BLaER1 treated with 17β-estradiol and CSF1 and Interleukin-3, amounts not matched to agents 10 nM and 100 nM (cell line): ENCODE results near the gene LRP8.

Source experiments
- H3K27ac ChIP-seq, 11 experiments: shearing (Covaris generic); formaldehyde crosslinking; 2 replicates each; pipeline ENCODE4 v1.8.1; 2022
- H3K27me3 ChIP-seq, 11 experiments: shearing (Covaris generic); formaldehyde crosslinking; 2 replicates each; pipeline ENCODE4 v1.8.1; 2022
- H3K36me3 ChIP-seq, 11 experiments: shearing (Covaris generic); formaldehyde crosslinking; 2 replicates each; pipeline ENCODE4 v1.8.1; 2022
- H3K4me1 ChIP-seq, 10 experiments: shearing (Covaris generic); formaldehyde crosslinking; 2 replicates each; pipeline ENCODE4 v1.8.1; 2022
- H3K4me2 ChIP-seq, 11 experiments: shearing (Covaris generic); formaldehyde crosslinking; 2 replicates each; pipeline ENCODE4 v1.8.1; 2022
- H3K4me3 ChIP-seq, 10 experiments: shearing (Covaris generic); formaldehyde crosslinking; 2 replicates each; pipeline ENCODE4 v1.8.1; 2022
- H3K9ac ChIP-seq, 11 experiments: shearing (Covaris generic); formaldehyde crosslinking; 2 replicates each; pipeline ENCODE4 v1.8.1; 2022
- H3K9me3 ChIP-seq, 11 experiments: shearing (Covaris generic); formaldehyde crosslinking; replicated peaks in 1 of 11; 2 replicates each; pipeline ENCODE4 v1.8.1; 2022
- H4K20me1 ChIP-seq, 11 experiments: shearing (Covaris generic); formaldehyde crosslinking; 2 replicates each; pipeline ENCODE4 v1.8.1; 2022
- Cebpa-rat ChIP-seq, 11 experiments: shearing (Covaris generic); IDR thresholded peaks; 2 replicates each; pipeline ENCODE4 v1.8.1; 2022

Gene LRP8

DNA sequence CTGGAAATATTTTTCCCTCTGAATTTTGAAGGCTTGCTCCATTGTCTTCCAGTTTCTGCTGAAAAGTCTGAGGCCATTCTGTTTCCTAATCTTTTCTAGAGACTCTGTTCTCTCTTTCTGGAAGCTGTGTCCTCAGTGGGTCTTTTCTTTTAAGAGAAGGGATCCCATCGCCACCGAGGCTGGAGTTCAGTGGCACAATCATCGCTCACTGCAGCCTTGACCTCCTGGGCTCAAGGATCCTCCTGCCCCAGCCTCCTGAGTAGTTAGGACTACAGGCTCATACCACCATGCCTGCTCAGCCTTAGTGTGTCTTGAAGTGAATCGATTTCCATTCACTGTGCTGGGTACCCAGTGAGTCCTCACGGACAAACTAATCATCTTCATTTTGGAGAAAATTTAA, 9.6 kb upstream of the LRP8 start:
- no peak overlapping the region for H3K4me2 ChIP-seq
- no peak overlapping the region for H3K9ac ChIP-seq
- no peaks in the 10 kb centered on the region for H3K9me3 ChIP-seq
- H3K36me3 ChIP-seq, result no peaks in the 10 kb centered on the region; a peak in 1 of 22 replicates
- no peak for TF ChIP-seq Cebpa-rat (IDR thresholded peaks at IDR 0.05)
- H3K4me3 ChIP-seq, result no peak overlapping the region
- H3K27ac ChIP-seq, result no peak overlapping the region
- peaks cover 0 to 8% (median 5%) of the 10 kb centered on the region in 10 experiments; a peak in 5 of 20 replicates for H3K4me1 ChIP-seq
- H3K27me3 ChIP-seq, result no peaks in the 10 kb centered on the region
- H4K20me1 ChIP-seq, result no peaks in the 10 kb centered on the region; a peak in 1 of 22 replicates

DNA sequence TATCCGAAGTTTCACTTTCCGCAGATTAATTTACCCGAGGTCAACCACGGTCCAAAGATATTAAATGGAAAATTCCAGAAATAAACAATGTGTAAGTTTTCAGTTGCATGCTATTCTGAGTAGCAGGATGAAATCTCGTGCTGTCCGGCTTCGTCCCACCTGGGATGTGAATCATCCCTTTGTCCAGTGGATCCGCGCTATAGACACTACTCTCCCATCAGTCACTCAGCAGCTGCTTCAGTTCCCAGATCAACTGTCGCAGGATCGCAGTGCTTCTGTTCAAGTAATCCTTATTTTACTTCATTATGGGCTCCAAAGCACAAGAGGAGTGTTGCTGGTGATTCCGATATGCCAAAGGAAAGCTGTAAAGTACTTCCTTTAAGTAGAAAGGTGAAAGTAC, 8.3 kb upstream of the LRP8 start:
- no peak overlapping the region for H3K27ac ChIP-seq
- no peak for TF ChIP-seq Cebpa-rat (IDR thresholded peaks at IDR 0.05)
- H3K9ac ChIP-seq, result no peak overlapping the region
- H3K4me1 ChIP-seq, result peaks cover 0 to 8% (median 5%) of the 10 kb centered on the region in 10 experiments; a peak in 5 of 20 replicates
- no peaks in the 10 kb centered on the region for H3K27me3 ChIP-seq
- H3K4me3 ChIP-seq, result no peak overlapping the region
- no peaks in the 10 kb centered on the region; a peak in 1 of 22 replicates for H3K36me3 ChIP-seq
- no peaks in the 10 kb centered on the region; a peak in 1 of 22 replicates for H4K20me1 ChIP-seq
- H3K9me3 ChIP-seq, result no peaks in the 10 kb centered on the region
- H3K4me2 ChIP-seq, result no peak overlapping the region

GRCh38 chr1:53335661-53336060, 7.8 kb upstream of the LRP8 start:
- H3K9me3 ChIP-seq, result no peaks in the 10 kb centered on the region
- H3K36me3 ChIP-seq, result no peaks in the 10 kb centered on the region; a peak in 1 of 22 replicates
- H3K4me2 ChIP-seq, result no peak overlapping the region
- no peak overlapping the region for H3K4me3 ChIP-seq
- no peak for TF ChIP-seq Cebpa-rat (IDR thresholded peaks at IDR 0.05)
- no peak overlapping the region for H3K9ac ChIP-seq
- no peaks in the 10 kb centered on the region for H3K27me3 ChIP-seq
- no peaks in the 10 kb centered on the region; a peak in 1 of 22 replicates for H4K20me1 ChIP-seq
- H3K4me1 ChIP-seq, result peaks cover 0 to 10% (median 5%) of the 10 kb centered on the region in 10 experiments; a peak in 12 of 20 replicates
- H3K27ac ChIP-seq, result no peak overlapping the region

GRCh38 chr1:53334781-53335180, 6.9 kb upstream of the LRP8 start:
- Histone ChIP-seq H3K4me2 (peak overlapping the region in 2 of 11 experiments; percentile 8 to 15; a peak in 1 of 22 replicates), H3K27ac (no peak overlapping the region), H4K20me1 (no peaks in the 10 kb centered on the region), H3K36me3 (no peaks in the 10 kb centered on the region; a peak in 1 of 22 replicates), H3K4me1 (peaks cover 0 to 19% (median 11%) of the 10 kb centered on the region in 10 experiments; a peak in 16 of 20 replicates), H3K4me3 (no peak overlapping the region), H3K9me3 (no peaks in the 10 kb centered on the region), H3K9ac (no peak overlapping the region), H3K27me3 (no peaks in the 10 kb centered on the region)
- TF ChIP-seq Cebpa-rat (IDR thresholded peaks at IDR 0.05), result no peak

GRCh38 chr1:53334312-53334711, 6.4 kb upstream of the LRP8 start:
- H3K4me1 ChIP-seq, result peaks cover 0 to 24% (median 16%) of the 10 kb centered on the region in 10 experiments; a peak in 17 of 20 replicates

GRCh38 chr1:53332833-53333232, 5.0 kb upstream of the LRP8 start:
- Histone ChIP-seq H3K9ac (no peak overlapping the region), H3K4me1 (peaks cover 0 to 30% (median 23%) of the 10 kb centered on the region in 10 experiments; a peak in 17 of 20 replicates), H4K20me1 (peaks cover 0 to 6% (median 0%) of the 10 kb centered on the region in 11 experiments; a peak in 2 of 22 replicates), H3K27me3 (no peaks in the 10 kb centered on the region), H3K9me3 (no peaks in the 10 kb centered on the region), H3K27ac (no peak overlapping the region), H3K4me3 (no peak overlapping the region), H3K36me3 (no peaks in the 10 kb centered on the region; a peak in 1 of 22 replicates), H3K4me2 (no peak overlapping the region; a peak in 1 of 22 replicates)
- no peak for TF ChIP-seq Cebpa-rat (IDR thresholded peaks at IDR 0.05)

More at GRCh38 chr1:53334312-53334711, 6.4 kb upstream of the LRP8 start:
- Histone ChIP-seq H3K4me2 (no peak overlapping the region), H3K9me3 (no peaks in the 10 kb centered on the region), H3K4me3 (no peak overlapping the region), H3K27me3 (no peaks in the 10 kb centered on the region), H4K20me1 (peaks cover 0 to under 1% (median 0%) of the 10 kb centered on the region in 11 experiments; a peak in 1 of 22 replicates), H3K27ac (no peak overlapping the region), H3K9ac (no peak overlapping the region), H3K36me3 (no peaks in the 10 kb centered on the region; a peak in 1 of 22 replicates)
- no peak for TF ChIP-seq Cebpa-rat (IDR thresholded peaks at IDR 0.05)

- no peak for TF ChIP-seq Cebpa-rat (IDR thresholded peaks at IDR 0.05)
Observed at GRCh38 chr1:53332186-53332564, 4.3 kb upstream of the LRP8 start.

GRCh38 chr1:53331446-53332185, 3.7 kb upstream of the LRP8 start:
- Histone ChIP-seq H3K27ac (no peak overlapping the region), H3K36me3 (no peaks in the 10 kb centered on the region; a peak in 1 of 22 replicates), H3K4me1 (peaks cover 0 to 30% (median 23%) of the 10 kb centered on the region in 10 experiments; a peak in 17 of 20 replicates), H3K4me2 (no peak overlapping the region), H3K27me3 (no peaks in the 10 kb centered on the region), H3K9ac (no peak overlapping the region), H3K9me3 (no peaks in the 10 kb centered on the region), H4K20me1 (peaks cover 0 to 6% (median 0%) of the 10 kb centered on the region in 11 experiments; a peak in 2 of 22 replicates), H3K4me3 (no peak overlapping the region)
- TF ChIP-seq Cebpa-rat (IDR thresholded peaks at IDR 0.05), result no peak

More at GRCh38 chr1:53332186-53332564, 4.3 kb upstream of the LRP8 start:
- Histone ChIP-seq H3K27me3 (no peaks in the 10 kb centered on the region), H4K20me1 (peaks cover 0 to 6% (median 0%) of the 10 kb centered on the region in 11 experiments; a peak in 2 of 22 replicates), H3K27ac (no peak overlapping the region), H3K4me2 (no peak overlapping the region), H3K9ac (no peak overlapping the region), H3K9me3 (no peaks in the 10 kb centered on the region), H3K4me1 (peaks cover 0 to 30% (median 23%) of the 10 kb centered on the region in 10 experiments; a peak in 17 of 20 replicates), H3K4me3 (no peak overlapping the region), H3K36me3 (no peaks in the 10 kb centered on the region; a peak in 1 of 22 replicates)

DNA sequence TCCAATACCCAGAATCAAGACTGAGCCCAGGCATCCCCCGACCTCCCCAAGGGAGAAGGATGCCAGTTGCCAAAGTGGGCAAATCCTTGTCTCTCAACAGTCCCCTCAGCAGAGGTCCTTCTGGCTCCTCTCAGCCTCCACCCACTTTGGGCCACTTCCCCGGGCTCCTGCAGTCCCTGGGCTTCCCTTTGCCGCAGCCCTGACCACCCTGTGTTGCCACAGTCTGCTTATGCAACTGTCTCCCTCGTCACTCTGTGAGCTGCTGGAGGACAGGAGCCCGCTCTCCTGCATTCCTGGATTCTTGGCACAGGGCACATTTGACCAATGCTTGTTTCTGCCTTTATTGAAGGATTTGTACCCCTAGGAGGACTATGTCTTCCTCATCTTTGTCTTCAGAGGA, 2.9 kb upstream of the LRP8 start:
- Histone ChIP-seq H3K27me3 (no peaks in the 10 kb centered on the region), H4K20me1 (peaks cover 0 to 6% (median 0%) of the 10 kb centered on the region in 11 experiments; a peak in 3 of 22 replicates), H3K36me3 (no peaks in the 10 kb centered on the region), H3K9ac (0 out of 22 replicates have a peak overlapping the region, but pooled peaks of 1 of the 11 experiments have one; percentile 12), H3K27ac (no peak overlapping the region), H3K4me2 (peak overlapping the region in 7 of 11 experiments; percentile 88 to 99 (median 93); a peak in 11 of 22 replicates), H3K4me3 (no peak overlapping the region), H3K9me3 (no peaks in the 10 kb centered on the region), H3K4me1 (peaks cover 0 to 31% (median 23%) of the 10 kb centered on the region in 10 experiments; a peak in 17 of 20 replicates)
- TF ChIP-seq Cebpa-rat (IDR thresholded peaks at IDR 0.05), result no peak
